Esophagus muscularis mucosa (tissue), 4 donors: Measurements from ENCODE around the gene CUX1. TPM values are rescaled to one million over a fixed set of nuclear protein-coding genes. Genes with fewer than 3 reads are reported as not detected.

Source experiments
- DNase-seq: peaks from one replicate; pipeline ENCODE4 v3.0.0-alpha.2; 2017; ENCODE audit errors: extremely low spot score
- H3K27ac ChIP-seq, 4 donors: fragments of 200-600 bp; sonication (generic); replicated peaks in 1 of 4; 1 replicate in 3 of 4; 2 replicates in 1 of 4; pipeline ENCODE4 v1.5.1; 2016 to 2019; ENCODE audit warnings: mild to moderate bottlenecking in 1 of 4
- H3K27me3 ChIP-seq, 4 donors: fragments of 200-600 bp; sonication (generic); one replicate each; pipeline versions ENCODE4 v1.5.1 to v1.6.0; 2016 to 2019
- H3K36me3 ChIP-seq, 4 donors: fragments of 200-600 bp; sonication (generic); one replicate each; pipeline ENCODE4 v1.5.1; 2016 to 2019
- H3K4me1 ChIP-seq, 4 donors: fragments of 200-600 bp; sonication (generic); one replicate each; pipeline ENCODE4 v1.5.1; 2016 to 2019
- H3K4me3 ChIP-seq, 4 donors: fragments of 200-600 bp; sonication (generic); 1 replicate in 2 of 4; 2 replicates in 2 of 4; pipeline ENCODE4 v1.5.1; 2016 to 2019; ENCODE audit warnings: mild to moderate bottlenecking in 4 of 4, moderate library complexity in 1 of 4
- H3K9me3 ChIP-seq, 4 donors: fragments of 200-600 bp; sonication (generic); 1 replicate in 3 of 4; 2 replicates in 1 of 4; pipeline ENCODE4 v1.5.1; 2016 to 2019
- CTCF ChIP-seq, 3 experiments: fragments of 200-600 bp in 2 of 3; fragments of 450-650 bp in 1 of 3; sonication (generic) in 2 of 3; IDR thresholded peaks; one replicate each; pipeline ENCODE4 v1.5.1; 2017 to 2019; ENCODE audit warnings: antibody characterized with exemption in 3 of 3, mild to moderate bottlenecking in 2 of 3, moderate library complexity in 1 of 3
- EP300 ChIP-seq: sonication (generic); formaldehyde crosslinking; IDR thresholded peaks from one replicate; pipeline ENCODE4 v1.6.1; 2017; ENCODE audit warnings: antibody characterized with exemption
- POLR2A ChIP-seq: fragments of 450-650 bp; IDR thresholded peaks from one replicate; pipeline ENCODE4 v1.6.1; 2017; ENCODE audit warnings: antibody characterized with exemption, moderate library complexity, mild to moderate bottlenecking, low read depth
- POLR2AphosphoS5 ChIP-seq, 2 donors: sonication (generic); formaldehyde crosslinking; IDR thresholded peaks; one replicate each; pipeline ENCODE4 v1.6.1; 2017; ENCODE audit warnings: antibody characterized with exemption in 2 of 2
- WGBS: methylation state at CpG from one replicate; pipeline ENCODE4 v1.1.5; 2018; 5-methylcytosine and 5-hydroxymethylcytosine counted together
- intact Hi-C: fragments of 100-400 bp; cut with DNase I; formaldehyde crosslinking; loops from one replicate; pipeline ENCODE4 v1.15.1; 2023
- total RNA-seq, 4 donors: library from RNA; depleted of rRNA; stranded (reverse); fragments of >200 nt; gene quantifications; one replicate each; pipeline versions ENCODE4 v1.1.0 to v1.2.1, GENCODE V29; 2016

CUX1 gene
- total RNA-seq, 4 donors from 2014 or later: 61.5 to 136 (median 92.3) TPM

DNA sequence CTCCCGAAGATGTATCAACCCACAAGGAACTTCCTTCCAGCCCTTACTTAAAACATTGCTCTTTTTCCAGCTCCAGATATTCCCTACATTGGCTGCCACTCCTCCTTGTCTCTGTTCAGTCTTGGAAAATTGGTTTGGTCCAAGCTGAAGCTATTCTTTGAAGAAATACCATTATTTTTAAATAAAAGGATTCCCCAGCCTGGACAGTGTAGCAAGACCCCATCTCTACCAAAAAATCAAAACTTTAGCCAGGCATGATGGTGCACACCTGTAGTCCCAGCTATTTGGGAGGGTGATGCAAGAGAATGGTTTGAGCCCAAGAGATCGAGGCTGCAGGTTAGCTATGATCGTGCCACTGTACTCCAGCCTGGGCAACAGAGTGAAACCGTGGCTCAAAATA is 159.8 kb downstream of the CUX1 start:
- WGBS: 93% methylated on average over 4 of the region's 4 CpGs
- Histone ChIP-seq H3K4me1 (peaks cover 0 to 11% (median 6%) of the 10 kb centered on the region in 4 donors), H3K27ac (no peak overlapping the region), H3K4me3 (no peak overlapping the region), H3K9me3 (no peaks in the 10 kb centered on the region), H3K27me3 (no peaks in the 10 kb centered on the region), H3K36me3 (peaks cover 0 to 3% (median 1%) of the 10 kb centered on the region in 4 donors)
- no peak for TF ChIP-seq POLR2AphosphoS5 (IDR thresholded peaks at IDR 0.05)
- TF ChIP-seq EP300: no peak
- TF ChIP-seq POLR2A: no peak
- no peak for DNase-seq
- intact Hi-C loops: no loop called here

DNA sequence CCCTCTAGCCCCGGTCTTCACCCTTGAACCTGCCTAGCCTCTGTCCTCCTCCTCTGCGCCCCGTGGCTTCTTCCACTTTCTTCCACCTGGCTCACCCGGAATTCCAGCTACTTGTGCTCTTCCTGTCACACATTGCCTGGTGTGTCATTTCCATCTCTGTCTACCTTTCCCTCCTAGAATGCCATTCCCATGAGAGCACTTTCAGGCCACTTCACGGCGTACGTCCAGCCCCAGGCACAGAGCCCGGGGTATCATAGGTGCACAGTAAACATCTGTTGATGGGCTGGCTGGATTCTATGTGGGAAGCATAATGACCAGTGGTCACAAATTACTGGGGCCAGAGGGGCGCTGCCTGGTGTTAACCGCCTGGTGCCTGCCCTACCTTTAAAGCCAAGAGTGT is 161.3 kb downstream of the CUX1 start:
- TF ChIP-seq CTCF (IDR thresholded peaks at IDR 0.05) (no peak), POLR2A (no peak), POLR2AphosphoS5 (IDR thresholded peaks at IDR 0.05) (no peak), EP300 (no peak)

GRCh38 chr7:101983147-101983811 is 165.9 kb downstream of the CUX1 start:
- H3K9me3 ChIP-seq: no peaks in the 10 kb centered on the region
- no peak overlapping the region for H3K4me3 ChIP-seq
- H3K36me3 ChIP-seq: no peaks in the 10 kb centered on the region
- DNase-seq: no peak
- intact Hi-C loops: no loop called here
- peaks cover 12 to 25% (median 19%) of the 10 kb centered on the region in 4 donors for H3K4me1 ChIP-seq
- TF ChIP-seq CTCF (IDR thresholded peaks at IDR 0.05): no peak
- TF ChIP-seq POLR2AphosphoS5 (IDR thresholded peaks at IDR 0.05): no peak
- no peak for TF ChIP-seq POLR2A
- no peak for TF ChIP-seq EP300
- H3K27ac ChIP-seq: no peak overlapping the region
- no peaks in the 10 kb centered on the region for H3K27me3 ChIP-seq
- WGBS: 96% methylated on average over 4 of the region's 4 CpGs

More for the DNA sequence above, 161.3 kb downstream of the CUX1 start:
- no peak for DNase-seq
- Histone ChIP-seq H3K9me3 (no peaks in the 10 kb centered on the region), H3K27ac (no peak overlapping the region), H3K4me1 (peaks cover 0 to 8% (median 4%) of the 10 kb centered on the region in 4 donors), H3K36me3 (no peaks in the 10 kb centered on the region), H3K27me3 (no peaks in the 10 kb centered on the region), H3K4me3 (no peak overlapping the region)
- intact Hi-C loops: no loop called here
- WGBS: 92% methylated on average over 10 of the region's 10 CpGs

DNA sequence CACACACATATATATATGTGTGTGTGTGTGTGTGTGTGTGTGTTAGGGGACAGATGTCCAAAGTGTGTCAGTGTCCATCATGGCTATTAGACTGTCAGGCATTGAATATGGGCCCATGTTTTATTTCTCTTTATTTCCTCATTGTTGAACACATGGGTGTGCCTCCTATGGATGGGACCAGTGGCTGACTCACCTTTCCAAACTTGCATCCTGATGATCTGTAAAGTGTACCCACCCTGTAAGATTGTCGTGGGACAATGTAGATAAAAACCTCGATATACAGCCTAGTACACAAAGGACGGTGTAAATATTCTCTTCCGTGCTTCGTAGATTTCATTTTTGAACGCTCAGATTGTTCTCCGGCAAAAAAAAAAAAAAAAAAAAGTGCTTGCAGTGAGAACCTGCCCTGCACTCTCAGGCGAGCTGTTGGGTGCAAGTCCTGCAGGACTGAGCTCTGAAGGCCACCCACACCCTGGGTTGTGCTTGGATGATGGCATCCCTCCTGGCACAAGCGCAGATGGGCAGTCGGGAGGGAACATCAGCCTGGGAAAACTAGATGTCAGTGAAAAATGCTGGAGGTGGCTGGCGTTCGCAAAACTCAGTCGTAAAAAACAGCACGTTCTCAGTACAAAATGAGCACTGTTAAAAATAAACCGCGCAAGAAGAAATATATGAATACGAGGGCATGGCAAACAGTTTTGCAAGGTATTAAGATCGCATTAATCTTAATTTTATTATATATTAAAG is 166.9 kb downstream of the CUX1 start:
- Histone ChIP-seq H3K9me3 (no peaks in the 10 kb centered on the region), H3K27ac (no peak overlapping the region), H3K27me3 (no peaks in the 10 kb centered on the region), H3K4me3 (no peak overlapping the region), H3K4me1 (peaks cover 12 to 25% (median 19%) of the 10 kb centered on the region in 4 donors), H3K36me3 (no peaks in the 10 kb centered on the region)
- intact Hi-C loops: no loop called here
- 95% methylated on average over 18 of the region's 18 CpGs for WGBS
- TF ChIP-seq CTCF (IDR thresholded peaks at IDR 0.05) (no peak), POLR2AphosphoS5 (IDR thresholded peaks at IDR 0.05) (no peak), EP300 (no peak), POLR2A (no peak)
- no peak for DNase-seq
